Testis (tissue), 2 donors: ENCODE data around the gene HOXA1.

Experiments
- CTCF ChIP-seq, 3 experiments: fragments of 450-650 bp in 2 of 3; fragments of 200-600 bp in 1 of 3; sonication (generic) in 1 of 3; IDR thresholded peaks; one replicate each; pipeline ENCODE4 v1.5.1; 2016 to 2019; ENCODE audit warnings: antibody characterized with exemption in 3 of 3, mild to moderate bottlenecking in 2 of 3, moderate library complexity in 1 of 3
- POLR2A ChIP-seq: fragments of 450-650 bp; IDR thresholded peaks from one replicate; pipeline ENCODE4 v1.6.1; 2017; ENCODE audit warnings: antibody characterized with exemption, mild to moderate bottlenecking, moderate library complexity

DNA sequence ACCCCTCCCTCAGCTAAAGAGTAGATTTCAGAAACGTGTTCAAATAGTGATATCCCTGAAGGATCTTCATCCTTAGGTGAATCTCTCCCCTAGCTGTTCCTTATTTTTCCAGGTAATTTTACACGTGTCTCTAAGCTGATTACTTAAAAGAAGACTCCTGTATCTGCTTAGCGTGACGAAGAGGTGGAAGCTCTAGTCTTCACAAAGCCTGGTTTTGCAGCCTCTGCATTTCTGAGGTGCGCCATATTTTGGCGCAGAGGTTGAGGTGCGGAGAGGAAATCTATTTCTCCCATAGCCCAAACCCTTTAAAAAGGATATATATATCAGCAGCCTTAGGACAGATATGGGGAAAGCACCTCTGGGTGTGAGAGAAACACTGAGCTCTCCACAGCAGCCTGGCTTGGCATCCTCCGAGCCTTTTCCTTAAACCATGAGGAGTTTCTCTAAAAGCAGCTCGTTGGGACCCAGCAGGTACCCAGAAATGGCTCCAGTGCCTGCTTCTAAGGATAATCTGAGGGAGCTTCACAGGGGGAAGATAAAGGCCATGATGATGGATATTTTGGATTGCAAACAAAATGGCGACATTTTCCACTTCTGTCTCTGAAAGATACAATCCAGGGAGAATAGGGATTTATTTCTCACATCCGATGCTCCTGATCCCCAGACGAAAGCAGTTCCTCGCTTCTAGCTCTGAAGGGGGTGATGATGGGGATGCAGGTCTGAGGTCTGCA is 9.7 kb upstream of the HOXA1 start:
- TF ChIP-seq CTCF (IDR thresholded peaks at IDR 0.05) (no peak), POLR2A (no peak)
